ENCODE results near the gene EML4.

DNA sequence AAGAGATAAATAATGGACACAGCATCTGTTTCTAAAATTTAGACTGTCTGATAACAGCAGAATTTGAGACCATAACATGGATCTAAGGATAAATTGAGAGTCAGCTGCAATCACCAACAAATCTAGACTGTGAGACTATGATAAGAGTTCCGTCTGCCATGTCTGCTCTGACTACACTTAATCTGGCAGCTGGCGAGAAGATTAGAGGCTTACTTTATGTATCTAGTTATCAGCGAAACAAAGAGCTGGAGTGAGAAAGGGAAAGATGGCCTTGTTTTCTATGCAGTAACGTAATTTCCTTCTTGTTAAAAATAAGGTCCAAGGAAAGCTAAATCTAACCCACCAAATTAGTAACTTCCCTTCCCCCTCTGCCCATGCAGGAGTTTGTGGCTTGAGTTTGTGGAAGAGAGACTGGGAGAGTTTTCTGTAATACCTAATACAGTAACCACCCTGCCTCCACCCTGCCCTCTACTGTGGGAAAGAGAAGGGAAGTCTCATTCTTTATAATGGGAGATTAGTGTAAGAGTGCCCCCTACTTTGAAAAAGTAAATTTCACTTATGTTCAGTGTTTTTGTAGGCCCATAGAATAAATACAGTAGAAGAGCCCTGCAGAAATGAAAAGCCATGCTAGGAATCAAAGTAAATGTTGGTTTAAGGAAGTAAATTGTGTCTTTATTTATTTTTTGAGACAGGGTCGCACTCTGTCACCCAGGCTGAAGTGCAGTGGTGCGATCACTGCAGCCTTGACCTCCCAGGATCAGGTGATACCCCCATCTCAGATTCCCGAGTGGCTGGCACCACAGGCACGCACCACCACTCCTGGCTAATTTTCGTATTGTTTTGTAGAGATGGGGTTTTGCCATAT is 27.5 kb downstream of the EML4 start:
- no peak for TF ChIP-seq POLR2A (IDR thresholded peaks at IDR 0.05)
- peak; percentile 11 to 50 (median 24) for TF ChIP-seq CTCF (IDR thresholded peaks at IDR 0.05)
